HL-60/S4 (cell line): ENCODE results near the gene RHOBTB1.
"Not testable (repeated sequence)": the region's sequence is repeated elsewhere in the genome, so short reads cannot be mapped to it uniquely, and the experiment has no call there.

Experiments
- in situ Hi-C: fragments of 300-500 bp; cut with MboI; formaldehyde crosslinking; loops from 2 replicates; pipeline ENCODE4 v1.14.3; 2022; ENCODE audit warnings: low sequenced_read_pairs

The RHOBTB1 gene, protein sequence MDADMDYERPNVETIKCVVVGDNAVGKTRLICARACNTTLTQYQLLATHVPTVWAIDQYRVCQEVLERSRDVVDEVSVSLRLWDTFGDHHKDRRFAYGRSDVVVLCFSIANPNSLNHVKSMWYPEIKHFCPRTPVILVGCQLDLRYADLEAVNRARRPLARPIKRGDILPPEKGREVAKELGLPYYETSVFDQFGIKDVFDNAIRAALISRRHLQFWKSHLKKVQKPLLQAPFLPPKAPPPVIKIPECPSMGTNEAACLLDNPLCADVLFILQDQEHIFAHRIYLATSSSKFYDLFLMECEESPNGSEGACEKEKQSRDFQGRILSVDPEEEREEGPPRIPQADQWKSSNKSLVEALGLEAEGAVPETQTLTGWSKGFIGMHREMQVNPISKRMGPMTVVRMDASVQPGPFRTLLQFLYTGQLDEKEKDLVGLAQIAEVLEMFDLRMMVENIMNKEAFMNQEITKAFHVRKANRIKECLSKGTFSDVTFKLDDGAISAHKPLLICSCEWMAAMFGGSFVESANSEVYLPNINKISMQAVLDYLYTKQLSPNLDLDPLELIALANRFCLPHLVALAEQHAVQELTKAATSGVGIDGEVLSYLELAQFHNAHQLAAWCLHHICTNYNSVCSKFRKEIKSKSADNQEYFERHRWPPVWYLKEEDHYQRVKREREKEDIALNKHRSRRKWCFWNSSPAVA

DNA sequence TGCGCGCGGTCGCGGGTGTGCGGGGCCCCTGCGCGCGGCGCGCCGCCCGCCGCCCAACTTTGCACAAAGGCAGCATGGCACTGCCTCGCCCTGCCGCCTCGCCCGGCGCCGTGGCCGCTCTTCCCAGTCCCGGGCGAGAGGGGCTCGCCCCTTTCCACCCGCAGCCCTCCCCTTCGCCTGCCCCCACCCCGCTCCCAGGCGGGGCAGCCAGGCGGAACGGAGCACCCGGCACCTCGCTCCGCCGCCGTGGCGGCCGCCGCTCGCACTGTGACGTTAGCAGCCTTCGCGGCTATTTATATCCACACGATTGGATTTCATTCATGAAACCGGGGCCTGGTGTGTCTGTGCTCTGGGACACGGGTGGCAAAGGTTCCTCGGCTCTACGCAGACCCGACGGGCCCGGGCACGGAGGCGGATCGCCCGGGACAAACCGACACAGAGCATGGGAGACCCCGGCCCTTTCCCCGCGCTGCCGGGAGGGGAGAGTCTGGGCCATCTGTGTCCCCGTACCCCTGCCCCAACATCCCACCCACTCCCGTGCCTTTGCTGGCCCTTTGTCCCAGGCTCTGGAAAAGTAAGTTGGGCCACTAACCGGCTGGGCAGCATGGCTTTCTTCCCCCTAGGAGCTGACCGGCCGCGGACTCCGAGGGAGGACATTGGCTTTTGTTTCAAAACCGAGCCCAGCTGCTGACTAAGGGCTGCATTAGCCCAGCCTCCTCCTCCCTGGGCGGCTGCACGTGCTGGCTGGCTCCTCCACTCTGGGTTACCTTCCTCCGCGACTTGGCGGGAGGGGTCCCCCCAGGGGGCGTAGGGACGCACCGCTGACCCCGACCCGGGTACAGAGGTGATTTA, at the start of gene RHOBTB1:
RHOBTB1 (minus strand) TSS at position 128 of the 852 bp plus-strand sequence. CDS start 32,643 bp downstream, outside the sequence.
- in situ Hi-C loops, result no loop called here

DNA sequence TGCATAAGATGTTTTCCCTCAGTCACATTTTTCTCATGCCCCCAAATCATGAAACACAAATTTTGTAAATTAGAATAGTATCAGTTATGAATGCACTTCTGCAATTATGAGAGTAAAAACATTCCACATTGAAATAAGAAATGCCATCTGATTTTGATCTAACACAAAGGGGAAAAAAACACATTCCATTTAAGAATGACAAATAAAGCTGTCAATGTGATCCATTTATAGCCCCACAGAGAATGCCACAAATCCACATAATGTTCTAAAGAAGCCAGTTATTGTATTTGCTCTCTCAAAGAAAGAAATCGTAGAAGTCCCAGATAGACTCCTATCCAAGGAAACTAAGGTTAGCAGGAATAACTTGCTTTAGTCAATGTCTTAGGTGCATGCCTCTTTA, 48.7 kb upstream of the RHOBTB1 start:
- in situ Hi-C loops, result no loop called here

DNA sequence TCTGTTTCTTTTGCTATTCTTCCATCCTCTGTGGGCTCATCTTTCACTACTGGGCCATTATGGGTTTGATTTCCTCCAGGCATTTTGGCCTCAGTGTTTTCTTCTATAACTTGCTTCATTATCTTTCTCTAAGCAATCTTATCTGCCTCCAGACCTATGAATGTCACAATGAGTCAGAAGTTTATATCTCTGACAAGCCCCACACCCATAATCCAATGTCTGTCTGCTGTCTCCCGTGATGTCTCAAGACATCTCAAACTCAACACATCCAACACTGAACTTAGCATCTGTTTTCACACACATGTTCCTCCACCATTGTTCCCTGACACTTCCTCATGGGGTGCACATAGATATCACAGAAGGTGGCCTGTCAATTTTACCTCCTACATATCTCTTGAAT, 46.7 kb upstream of the RHOBTB1 start:
- in situ Hi-C loops, result no loop called here

DNA sequence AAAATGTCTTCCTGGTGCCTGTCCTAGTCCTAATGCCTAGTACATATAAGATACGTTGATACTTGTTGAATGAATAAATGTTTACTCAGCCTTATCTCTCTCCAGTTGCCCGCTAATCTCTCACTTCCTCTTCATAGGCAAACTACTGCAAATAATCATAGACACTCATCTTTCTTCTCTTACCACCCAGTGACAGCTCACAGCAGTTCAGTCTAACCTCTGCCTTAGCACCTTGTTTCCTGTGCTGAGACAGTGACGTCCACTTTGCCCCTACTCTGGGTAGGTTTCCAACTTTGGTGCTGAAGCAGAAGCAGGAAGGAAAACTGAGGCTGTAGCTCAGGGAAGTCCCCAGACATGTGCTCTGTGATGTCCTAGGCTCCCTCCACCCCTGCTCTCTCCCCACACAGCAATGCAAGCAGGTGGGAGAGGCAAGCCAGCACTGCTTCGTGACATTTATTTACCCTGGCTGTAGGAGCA, 45.5 kb upstream of the RHOBTB1 start:
- in situ Hi-C loops, result no loop called here

DNA sequence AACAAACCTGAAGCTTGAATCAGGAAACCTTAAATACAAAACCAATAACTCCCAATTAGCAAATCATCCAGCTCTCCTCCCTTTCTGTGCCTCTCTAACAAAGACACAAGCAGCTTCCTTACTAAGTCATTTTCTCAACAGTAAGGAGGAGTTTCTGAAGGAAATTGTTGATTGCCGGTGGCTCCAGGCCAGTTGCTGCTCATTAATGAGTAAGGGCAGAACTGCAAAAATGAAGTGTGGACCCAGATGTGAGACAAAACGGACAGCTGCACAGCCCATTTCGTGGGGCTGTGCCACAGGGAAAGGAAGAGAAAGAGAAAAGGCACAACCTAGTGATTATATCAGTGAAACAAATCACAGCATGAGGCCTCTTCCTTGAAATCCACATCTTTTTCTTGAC, 42.8 kb upstream of the RHOBTB1 start:
- in situ Hi-C loops, result no loop called here

DNA sequence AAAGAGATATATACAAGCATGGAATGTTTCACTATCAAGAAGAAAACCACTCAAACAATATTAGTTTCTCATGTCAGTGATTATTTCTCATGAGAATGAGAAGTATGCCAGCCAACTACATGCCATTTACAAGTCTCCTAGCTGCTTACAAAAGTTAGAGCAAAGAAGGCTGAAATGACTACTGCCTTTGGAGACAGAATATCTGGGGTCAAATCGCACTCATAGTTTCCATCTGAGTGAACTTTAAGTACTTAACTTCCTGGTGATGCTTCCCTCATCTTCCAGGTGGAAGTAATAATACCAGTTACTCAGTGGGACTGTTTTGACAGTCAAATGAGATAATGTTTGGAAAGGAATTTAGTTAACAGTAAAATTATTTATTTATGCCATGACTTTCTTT, 42.0 kb upstream of the RHOBTB1 start:
- in situ Hi-C loops, result no loop called here

DNA sequence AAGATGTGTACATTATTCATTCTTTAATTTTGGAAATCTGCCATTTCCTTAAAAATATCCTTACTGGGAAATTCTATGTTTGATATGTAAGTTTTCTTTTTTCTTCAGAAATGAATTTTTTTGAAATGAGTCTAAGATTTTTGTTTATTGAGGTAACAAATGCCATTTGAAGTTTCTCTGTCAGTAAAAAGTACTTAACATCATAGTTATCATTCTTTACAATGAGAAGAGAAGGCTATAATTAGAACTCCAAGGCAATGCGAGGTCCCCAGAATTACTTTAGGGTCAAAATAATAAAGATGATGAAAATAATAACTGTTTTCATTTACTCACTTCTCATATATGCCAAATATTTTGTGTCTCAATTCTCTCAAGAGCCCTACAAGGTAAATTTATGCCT, 37.0 kb upstream of the RHOBTB1 start:
- in situ Hi-C loops, result no loop called here

DNA sequence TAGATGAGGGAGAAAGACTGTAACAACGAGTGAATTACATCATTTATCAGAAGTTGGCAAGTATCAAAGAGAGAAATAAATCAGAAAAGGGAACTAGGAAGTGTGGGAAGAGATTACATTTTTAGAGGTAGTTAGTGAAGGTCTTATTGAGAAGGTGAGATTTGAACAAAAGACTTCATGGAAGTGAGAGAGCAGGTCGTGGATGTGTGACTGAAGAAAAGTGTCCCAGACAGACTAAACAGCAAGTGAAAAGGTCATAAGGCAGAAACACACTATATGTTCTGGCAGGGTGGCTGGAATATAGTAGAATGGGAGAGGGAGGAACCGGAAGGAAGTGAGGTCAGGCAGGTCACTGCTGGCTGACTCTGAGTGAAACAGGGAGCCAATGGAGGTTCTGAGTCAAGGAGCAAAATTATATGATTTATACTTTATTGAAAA, 35.7 kb upstream of the RHOBTB1 start:
- in situ Hi-C loops, result no loop called here

DNA sequence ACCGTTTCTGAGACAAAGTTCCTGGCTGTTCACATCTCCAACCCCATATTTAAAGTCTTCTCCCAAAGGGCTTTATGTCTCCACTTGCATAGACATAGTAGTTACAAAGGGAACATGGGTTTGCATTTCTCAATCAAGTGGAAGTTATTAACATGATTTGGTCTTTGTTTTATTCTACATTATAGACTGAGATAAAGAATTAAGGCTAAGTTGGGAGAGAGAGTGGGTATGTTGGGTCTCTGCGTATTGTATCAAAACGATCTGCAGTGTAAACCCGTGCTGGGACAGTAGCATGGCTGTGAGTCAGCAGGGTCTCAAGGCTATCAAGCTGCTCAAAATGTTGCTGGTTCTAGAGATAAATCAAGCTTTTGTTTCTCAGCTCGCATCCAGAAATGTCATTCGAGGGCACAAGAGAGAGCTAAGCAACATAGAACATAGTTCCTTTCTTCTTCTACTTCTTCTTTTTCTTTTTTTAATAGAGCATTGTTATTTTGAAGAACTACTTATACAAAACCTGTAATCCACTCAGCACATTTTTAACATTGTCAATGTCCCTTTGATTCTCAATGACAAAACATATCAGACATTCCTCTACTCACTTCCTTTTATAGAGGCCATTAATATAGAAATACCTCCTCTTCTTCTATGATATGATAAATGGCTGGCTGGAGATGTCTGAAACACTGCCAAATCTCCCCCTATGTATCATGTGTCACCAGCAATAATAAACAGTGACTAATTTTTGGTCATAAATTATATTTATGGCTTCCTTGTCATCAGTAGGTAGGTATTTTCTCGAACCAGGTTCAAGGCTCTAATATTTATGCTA, 34.5 kb upstream of the RHOBTB1 start:
- in situ Hi-C loops, result no loop called here

DNA sequence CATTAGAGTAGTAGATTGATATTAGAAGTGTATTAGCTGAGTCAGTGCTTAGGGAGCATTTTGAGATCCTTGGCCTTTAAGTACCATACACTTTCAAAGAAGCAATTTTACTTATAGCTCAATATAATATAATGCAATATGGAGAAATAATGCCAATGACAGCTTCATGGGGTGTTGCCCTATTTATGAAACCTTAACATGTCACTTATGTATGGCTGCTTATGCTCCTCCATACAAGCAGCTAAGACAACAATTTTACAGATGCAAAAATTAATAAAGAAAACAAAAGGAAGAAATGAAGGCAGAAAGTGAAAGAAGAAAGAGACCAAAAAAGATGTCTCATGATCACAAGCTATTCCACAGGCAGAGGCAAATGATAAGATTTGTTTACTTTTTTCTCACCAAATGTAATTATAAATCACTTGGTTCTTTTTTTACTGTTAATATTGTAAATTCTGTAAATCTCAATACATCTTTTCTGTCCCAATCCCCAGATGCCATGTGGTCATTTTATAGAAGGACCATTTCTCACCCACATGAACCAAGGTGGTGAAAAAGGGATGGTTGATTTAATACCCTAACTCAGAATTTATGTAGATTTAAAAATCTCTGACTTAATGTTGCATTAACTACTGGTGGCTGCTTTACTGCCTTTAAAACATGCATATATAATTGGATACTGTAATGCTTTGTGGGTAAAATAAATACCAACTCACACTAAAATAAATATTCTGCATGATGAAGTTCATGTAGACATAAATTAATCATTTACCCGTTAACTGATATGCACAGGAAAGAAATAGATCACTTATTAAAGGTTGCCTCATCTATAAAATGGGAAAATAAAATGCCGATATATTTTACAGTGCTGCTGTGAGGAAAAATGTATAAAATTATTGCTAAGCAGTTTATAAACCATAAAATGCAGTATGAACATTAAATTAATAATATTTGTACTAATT, 33.5 kb upstream of the RHOBTB1 start:
- in situ Hi-C loops, result no loop called here

DNA sequence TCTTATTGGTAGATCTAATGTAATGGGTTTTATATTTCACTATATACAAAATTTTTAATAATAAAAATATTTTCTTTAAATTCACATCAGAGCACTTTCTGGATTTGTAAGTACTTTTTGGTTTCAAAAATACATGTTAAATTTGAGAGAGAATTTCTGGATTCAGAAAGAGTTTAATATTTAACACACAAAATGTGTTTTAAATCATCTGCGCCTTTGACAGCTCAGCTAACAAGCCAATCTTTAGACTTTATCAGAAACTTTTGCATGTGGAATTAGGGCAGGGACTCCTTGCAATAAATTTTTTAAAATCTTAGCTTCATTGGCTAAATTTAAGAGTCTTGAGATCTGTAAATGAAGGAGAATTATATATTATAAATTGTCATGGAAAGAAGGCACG, 32.7 kb upstream of the RHOBTB1 start:
- in situ Hi-C loops, result no loop called here

DNA sequence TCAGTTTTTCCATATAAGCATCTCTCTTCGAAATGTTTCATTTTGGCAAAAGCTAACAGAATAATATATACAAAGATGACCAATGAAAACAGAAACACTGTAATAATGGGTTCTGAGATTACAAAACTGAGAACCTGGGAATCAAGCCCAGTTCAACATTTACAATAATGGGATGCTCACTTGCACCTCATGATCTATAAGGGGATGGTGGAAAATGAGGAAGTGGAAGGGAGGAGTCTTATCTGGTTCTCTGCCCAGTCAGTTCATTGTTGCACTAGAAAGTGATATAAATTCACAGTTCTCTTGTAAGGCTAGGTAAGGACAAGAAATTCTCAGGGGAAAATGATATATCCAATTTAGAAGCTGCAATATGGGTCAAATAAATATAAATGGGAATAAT, 31.7 kb upstream of the RHOBTB1 start:
- in situ Hi-C loops, result no loop called here

DNA sequence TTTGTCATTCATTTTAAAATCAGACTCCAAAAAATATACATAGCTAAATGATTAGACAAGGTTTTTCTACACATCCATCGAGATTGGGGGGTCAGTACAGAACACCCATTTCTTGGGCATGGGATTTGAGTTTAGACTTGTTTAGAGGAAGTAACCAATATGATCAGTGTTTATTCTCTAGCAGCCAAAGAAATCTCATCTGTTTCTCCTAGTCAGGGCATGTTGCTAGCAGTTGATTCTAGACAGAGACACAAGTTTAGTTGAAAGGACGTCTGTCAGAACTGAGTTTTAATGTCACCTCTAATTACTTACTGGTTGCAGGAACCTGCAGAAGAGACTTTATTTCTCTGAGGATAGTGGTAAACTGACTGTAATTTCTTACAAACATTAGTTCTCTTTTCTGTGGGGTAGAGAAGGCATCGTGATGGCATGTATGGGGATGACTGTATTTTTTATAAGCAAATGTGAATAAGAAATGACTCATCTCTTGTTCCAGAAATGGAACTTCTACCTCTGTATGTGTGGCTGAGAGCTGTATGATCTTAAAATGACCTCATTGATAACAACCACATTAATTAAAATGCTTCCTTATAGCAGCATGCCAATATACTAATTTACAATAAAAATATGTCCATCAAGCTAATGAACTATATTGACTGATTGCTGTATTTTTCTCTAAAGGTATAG, 30.6 kb upstream of the RHOBTB1 start:
- in situ Hi-C loops, result no loop called here

DNA sequence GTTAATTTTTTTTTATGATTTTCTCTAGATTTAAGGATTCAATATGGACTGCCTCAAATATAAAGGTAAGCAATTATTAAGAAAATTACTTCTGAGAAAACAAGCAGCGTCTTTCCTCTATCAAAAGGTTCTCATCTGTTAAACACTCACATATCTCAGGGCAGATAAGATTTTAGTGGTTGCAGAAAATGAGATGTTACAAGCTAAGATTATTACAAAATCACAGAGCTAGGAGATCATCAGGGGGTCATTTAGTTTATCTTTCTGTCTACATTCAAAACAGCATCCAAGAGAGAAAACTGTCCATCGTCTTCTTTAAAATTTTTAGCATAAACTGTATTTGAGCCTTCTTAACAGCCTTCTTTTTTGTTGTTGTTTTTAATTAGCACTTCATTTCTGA, 29.1 kb upstream of the RHOBTB1 start:
- in situ Hi-C loops, result no loop called here

DNA sequence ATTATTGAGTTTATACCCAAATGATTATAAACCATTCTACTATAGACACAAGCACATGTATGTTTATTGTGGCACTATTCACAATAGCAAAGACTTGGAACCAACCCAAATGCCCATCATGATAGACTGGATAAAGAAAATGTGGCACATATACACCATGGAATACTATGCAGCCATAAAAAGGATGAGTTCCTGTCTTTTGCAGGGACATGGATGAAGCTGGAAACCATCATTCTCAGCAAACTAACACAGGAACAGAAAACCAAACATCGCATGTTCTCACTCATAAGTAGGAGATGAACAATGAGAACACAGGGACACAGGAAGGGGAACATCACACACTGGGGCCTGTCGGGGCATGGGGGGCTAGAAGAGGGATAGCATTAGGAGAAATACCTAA, 28.2 kb upstream of the RHOBTB1 start:
- in situ Hi-C loops, result not testable (repeated sequence)

DNA sequence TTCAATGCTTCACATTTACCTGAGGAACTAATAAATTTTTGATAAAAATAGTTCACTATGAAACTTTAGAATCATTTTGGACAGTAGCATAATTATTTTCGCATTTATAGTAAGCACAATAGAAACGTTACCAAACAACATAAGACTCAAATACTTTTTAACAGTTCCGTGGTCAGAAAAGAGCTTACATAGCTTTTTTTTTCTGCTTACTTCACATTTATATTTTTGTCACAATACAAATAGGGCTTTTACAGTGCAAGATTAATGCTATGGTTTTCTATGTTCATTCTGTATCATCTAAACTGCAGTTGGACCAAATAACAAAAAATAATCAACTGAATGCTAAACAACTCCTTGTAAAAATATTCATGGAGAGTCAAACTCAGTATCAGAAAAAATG, 26.5 kb upstream of the RHOBTB1 start:
- in situ Hi-C loops, result no loop called here

DNA sequence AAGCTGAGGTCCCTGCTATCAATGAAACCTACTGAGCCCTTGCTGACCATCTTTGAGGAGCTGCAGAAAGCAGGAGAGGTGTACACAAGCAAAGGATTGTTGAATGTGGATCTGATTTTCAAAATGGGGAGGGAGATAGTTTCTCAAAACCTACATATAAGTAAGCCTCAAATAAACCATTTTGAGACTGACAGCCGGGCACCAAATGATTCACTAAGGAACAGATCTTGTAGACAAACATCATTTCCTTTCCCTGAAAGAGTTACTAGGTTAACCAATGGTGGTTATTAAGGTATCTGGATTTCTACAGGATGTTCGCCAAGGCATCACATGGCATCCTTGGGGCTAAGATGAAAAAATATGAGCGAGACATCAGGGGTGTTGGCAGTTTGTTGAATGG, 24.5 kb upstream of the RHOBTB1 start:
- in situ Hi-C loops, result no loop called here

DNA sequence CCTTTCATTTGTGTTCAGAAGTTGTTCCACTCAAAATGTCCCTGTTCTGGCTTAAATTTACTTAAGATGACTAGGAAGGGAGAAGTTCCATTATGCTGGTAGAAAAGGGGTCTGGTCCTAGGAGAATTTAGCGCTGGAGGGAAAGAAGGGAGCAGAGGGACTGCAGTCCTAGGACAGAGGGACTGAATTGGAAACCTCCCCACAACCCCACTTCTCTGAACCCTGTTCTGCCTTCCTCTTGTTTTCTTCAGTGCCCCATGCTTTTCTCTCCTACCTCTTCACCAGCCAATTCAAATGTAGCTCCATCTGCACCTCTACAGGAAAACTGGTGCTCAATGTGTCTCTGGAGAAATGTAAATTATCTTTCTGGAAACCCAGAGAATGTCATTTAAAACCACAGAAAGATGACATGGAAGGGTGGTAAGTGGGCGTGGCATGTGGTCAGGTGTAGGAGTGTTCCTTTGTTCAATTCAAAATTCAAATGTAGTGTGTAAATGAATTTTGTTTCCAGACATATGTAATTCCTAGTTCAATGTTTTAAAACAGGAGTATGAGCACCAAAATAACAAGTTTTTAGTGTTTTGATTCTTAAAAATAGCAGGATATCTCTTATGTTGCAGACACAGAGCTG, 24.0 kb upstream of the RHOBTB1 start:
- in situ Hi-C loops, result no loop called here
